Osteocyte (in vitro differentiated cells): ENCODE data around the gene MRPL49. TPM values are rescaled to one million over a fixed set of nuclear protein-coding genes. Genes with fewer than 3 reads are reported as not detected.
A peak's percentile ranks its signal among the peaks of the same experiment; 100 is the strongest.

ENCODE experiments used
- DNase-seq: peaks from one replicate; pipeline ENCODE4 v3.0.0; 2021; ENCODE audit warnings: mixed read lengths; ENCODE audit not compliant: unreplicated experiment; ENCODE audit errors: extremely low spot score
- H3K27ac Mint-ChIP-seq: one replicate; pipeline ENCODE4 v1.8.0; 2021; ENCODE audit warnings: mild to moderate bottlenecking, mixed read lengths; ENCODE audit not compliant: unreplicated experiment
- H3K27me3 Mint-ChIP-seq: one replicate; pipeline ENCODE4 v1.8.0; 2021; ENCODE audit warnings: mixed read lengths; ENCODE audit not compliant: unreplicated experiment
- H3K36me3 Mint-ChIP-seq: one replicate; pipeline ENCODE4 v1.8.0; 2021; ENCODE audit warnings: mixed read lengths; ENCODE audit not compliant: unreplicated experiment
- H3K4me1 Mint-ChIP-seq: one replicate; pipeline ENCODE4 v1.8.0; 2021; ENCODE audit warnings: mixed read lengths; ENCODE audit not compliant: unreplicated experiment
- H3K4me3 Mint-ChIP-seq: one replicate; pipeline ENCODE4 v1.8.0; 2021; ENCODE audit warnings: mild to moderate bottlenecking, moderate library complexity, mixed read lengths; ENCODE audit not compliant: unreplicated experiment
- H3K9me3 Mint-ChIP-seq: one replicate; pipeline ENCODE4 v1.8.0; 2021; ENCODE audit warnings: mixed read lengths; ENCODE audit not compliant: unreplicated experiment
- total RNA-seq: library from RNA; stranded (reverse); gene quantifications from 2 replicates; pipeline ENCODE4 v1.2.1, GENCODE V29; 2021
- TF ChIP-seq, protein P1 (sequence below): fragments of 200-600 bp; sonication (generic); IDR thresholded peaks from 2 replicates; pipeline ENCODE4 v1.5.0; 2021; ENCODE audit warnings: antibody characterized with exemption, mild to moderate bottlenecking, moderate library complexity

The MRPL49 gene
- total RNA-seq, 1 donor from 2014 or later = 43.5 TPM

- no peaks in the 10 kb centered on the region for H3K9me3 Mint-ChIP-seq
- H3K27me3 Mint-ChIP-seq = no peaks in the 10 kb centered on the region
- peak; percentile 96 for DNase-seq
- H3K27ac Mint-ChIP-seq = peak within 1 kb of the TSS; percentile 77
- no peaks in the 10 kb centered on the region for H3K36me3 Mint-ChIP-seq
- TF ChIP-seq, protein P1, sequence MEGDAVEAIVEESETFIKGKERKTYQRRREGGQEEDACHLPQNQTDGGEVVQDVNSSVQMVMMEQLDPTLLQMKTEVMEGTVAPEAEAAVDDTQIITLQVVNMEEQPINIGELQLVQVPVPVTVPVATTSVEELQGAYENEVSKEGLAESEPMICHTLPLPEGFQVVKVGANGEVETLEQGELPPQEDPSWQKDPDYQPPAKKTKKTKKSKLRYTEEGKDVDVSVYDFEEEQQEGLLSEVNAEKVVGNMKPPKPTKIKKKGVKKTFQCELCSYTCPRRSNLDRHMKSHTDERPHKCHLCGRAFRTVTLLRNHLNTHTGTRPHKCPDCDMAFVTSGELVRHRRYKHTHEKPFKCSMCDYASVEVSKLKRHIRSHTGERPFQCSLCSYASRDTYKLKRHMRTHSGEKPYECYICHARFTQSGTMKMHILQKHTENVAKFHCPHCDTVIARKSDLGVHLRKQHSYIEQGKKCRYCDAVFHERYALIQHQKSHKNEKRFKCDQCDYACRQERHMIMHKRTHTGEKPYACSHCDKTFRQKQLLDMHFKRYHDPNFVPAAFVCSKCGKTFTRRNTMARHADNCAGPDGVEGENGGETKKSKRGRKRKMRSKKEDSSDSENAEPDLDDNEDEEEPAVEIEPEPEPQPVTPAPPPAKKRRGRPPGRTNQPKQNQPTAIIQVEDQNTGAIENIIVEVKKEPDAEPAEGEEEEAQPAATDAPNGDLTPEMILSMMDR = no peak
- H3K4me3 Mint-ChIP-seq = peak within 1 kb of the TSS; percentile 86
- peaks cover 28% of the 10 kb centered on the region for H3K4me1 Mint-ChIP-seq
These were observed 10.2 kb upstream of the MRPL49 start, which contains the start of gene TM7SF2 for GRCh38 chr11:65111744-65112545. Gene TM7SF2, plus strand, starts transcription at chr11:65111872. Its CDS starts 144 bp downstream, at chr11:65112016.

GRCh38 chr11:65112546-65113360, 9.4 kb upstream of the MRPL49 start:
- Mint-ChIP-seq H3K4me3 (peak overlapping the region; percentile 86), H3K36me3 (no peaks in the 10 kb centered on the region), H3K9me3 (no peaks in the 10 kb centered on the region), H3K27me3 (no peaks in the 10 kb centered on the region), H3K4me1 (peaks cover 28% of the 10 kb centered on the region), H3K27ac (peak overlapping the region; percentile 4)
- TF ChIP-seq, protein P1 = peak; percentile 97
- no peak for DNase-seq

GRCh38 chr11:65113361-65113756, 8.8 kb upstream of the MRPL49 start:
- peaks cover 2% of the 10 kb centered on the region for H3K36me3 Mint-ChIP-seq
- H3K9me3 Mint-ChIP-seq = no peaks in the 10 kb centered on the region
- H3K27ac Mint-ChIP-seq = peak overlapping the region; percentile 4
- peak overlapping the region; percentile 86 for H3K4me3 Mint-ChIP-seq
- no peaks in the 10 kb centered on the region for H3K27me3 Mint-ChIP-seq
- DNase-seq = no peak
- TF ChIP-seq, protein P1 = no peak
- peaks cover 30% of the 10 kb centered on the region for H3K4me1 Mint-ChIP-seq

DNA sequence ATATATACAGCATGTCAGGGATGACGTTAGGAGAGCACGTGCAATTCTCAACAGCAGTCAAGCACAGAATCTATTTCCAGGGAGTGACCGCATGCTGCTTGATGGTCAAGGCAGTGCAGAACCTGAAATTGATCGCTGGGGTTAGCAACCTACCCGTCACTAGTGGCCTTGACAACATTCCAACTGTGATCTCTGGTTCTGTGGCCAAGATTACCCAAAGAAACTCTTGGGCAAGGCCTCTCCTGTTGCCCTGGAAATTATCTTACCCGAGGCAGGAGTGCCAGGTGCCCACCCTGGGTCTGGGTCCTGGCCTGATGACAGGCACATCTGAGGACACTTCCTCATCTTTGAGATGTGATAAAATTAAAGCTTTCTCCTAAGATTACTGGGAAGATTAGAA, 8.3 kb upstream of the MRPL49 start:
- H3K9me3 Mint-ChIP-seq = no peaks in the 10 kb centered on the region
- peaks cover 4% of the 10 kb centered on the region for H3K36me3 Mint-ChIP-seq
- no peak overlapping the region for H3K27ac Mint-ChIP-seq
- peaks cover 30% of the 10 kb centered on the region for H3K4me1 Mint-ChIP-seq
- DNase-seq = no peak
- H3K4me3 Mint-ChIP-seq = peak overlapping the region; percentile 86
- TF ChIP-seq, protein P1 = no peak
- H3K27me3 Mint-ChIP-seq = no peaks in the 10 kb centered on the region
